ENCODE results near the gene XRN2.
A peak's percentile ranks its signal among the peaks of the same experiment; 100 is the strongest.
"Not testable (repeated sequence)": the region's sequence is repeated elsewhere in the genome, so short reads cannot be mapped to it uniquely, and the experiment has no call there.

XRN2 gene

DNA sequence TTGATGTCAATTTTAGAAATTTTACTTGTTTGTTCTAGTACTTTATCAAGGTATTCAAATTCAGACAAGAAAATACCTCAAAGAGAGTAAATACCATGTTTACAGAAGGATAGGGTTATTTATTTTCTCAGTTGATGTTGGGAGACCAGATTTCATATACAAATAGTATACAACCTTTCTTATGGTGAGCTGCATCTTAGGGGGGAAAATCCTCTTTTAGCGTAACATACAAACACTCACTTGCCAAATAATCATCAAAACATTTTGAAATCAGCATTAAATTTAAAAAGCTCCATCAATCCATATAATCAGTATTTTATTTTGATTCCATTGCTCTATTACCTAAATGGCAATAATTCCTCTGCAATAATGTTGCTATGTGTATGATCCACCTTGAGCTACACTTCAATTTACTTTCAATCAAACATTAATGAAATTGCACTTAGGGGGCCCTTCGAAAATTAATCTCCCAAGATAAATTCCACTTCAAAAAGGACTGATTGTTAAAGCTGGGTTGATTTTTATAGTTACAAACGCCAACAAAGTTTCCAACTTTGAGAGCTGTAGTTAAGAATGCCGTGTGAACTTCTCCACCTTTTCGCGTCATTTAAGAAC lies 92.0 kb downstream of the XRN2 start:
- DNase-seq, result no peak
- in situ Hi-C loops (cut with HindIII; ENCODE audit: low pct_ligation_motif_present, low pct_unique_long_range_greater_than_20kb, low sequenced_read_pairs), result no loop called here

DNA sequence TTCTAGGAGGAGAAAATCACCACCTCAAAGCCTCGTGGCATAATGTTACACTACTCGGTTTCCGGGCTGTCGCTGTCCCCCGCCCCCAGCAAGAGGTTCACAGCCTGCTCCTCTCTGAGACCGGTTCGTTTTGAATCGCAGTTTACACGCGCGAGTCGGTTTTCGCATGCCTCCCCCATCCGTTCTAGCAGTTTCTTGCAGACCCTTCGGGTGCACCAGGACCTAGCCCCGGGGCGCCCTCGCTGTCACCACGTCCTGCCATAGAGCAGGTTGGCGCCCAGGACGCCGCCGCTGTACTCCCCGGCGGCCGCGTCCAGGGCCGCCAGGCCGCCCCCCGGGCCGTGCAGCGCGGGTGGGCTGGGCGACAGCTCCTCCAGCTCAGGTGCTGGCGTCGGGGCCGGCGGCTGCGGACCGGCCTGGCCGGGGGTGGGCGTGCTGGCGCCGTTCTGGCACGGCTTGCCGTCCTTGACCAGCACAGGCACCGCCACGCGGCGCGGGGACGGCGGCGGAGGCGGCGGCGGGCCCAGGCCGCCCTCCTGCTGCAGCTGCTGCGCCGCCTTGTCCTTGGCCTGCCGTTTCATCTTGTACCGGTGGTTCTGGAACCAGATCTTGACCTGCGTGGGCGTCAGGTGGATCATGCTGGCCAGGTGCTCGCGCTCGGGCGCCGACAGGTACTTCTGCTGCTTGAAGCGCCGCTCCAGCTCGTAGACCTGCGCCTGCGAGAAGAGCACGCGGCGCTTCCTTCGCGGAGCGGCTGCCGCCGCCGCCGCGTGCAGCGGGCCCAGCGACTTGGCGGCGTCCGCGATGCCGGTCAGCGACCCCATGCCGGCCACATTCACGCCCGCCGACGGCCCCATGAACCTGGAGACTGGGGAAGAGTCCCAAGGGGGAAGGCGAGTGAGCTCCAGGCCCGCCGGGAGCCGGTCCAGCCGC lies 92.8 kb downstream of the XRN2 start:
- DNase-seq, result no peak
- in situ Hi-C loops (cut with HindIII; ENCODE audit: low pct_ligation_motif_present, low pct_unique_long_range_greater_than_20kb, low sequenced_read_pairs), result no loop called here

DNA sequence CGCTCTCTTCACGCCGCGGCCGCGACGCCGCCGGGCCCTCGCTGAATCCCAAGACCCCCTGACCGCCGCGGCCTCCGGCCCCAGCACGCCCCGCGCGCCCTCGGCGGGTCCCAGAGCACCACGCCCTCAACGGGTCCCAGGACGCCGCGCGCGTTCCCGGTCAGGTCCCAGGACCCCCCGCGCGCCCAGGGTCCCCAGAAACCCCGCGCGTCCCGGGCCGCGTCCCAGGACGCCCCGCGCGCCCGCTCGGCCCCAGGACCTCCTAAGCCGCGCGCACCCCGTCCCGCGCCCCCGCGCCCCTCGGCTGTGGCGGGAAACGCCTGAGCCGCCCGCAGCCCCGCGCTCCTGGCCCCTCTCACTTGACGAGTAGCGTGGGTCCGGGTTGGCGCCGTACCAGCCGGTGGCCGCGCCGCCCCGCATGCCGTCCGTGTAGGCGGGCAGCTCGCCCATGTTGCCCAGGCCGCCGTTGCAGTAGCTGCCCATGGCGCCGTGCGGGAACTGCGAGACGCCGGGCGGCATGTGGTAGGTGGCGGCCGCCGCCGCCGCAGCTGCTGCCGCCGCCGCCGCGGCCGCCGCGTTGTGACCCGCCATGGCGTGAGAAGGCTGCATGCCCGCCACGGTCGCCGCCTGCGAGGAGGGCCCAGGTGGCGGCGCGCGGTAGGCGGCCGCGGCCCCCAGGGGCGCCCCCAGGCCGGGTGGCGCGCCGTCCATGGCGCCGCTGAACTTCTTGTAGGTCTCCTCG lies 93.6 kb downstream of the XRN2 start:
- in situ Hi-C loops (cut with HindIII; ENCODE audit: low pct_ligation_motif_present, low pct_unique_long_range_greater_than_20kb, low sequenced_read_pairs), result no loop called here
- peak; percentile 37 for DNase-seq

DNA sequence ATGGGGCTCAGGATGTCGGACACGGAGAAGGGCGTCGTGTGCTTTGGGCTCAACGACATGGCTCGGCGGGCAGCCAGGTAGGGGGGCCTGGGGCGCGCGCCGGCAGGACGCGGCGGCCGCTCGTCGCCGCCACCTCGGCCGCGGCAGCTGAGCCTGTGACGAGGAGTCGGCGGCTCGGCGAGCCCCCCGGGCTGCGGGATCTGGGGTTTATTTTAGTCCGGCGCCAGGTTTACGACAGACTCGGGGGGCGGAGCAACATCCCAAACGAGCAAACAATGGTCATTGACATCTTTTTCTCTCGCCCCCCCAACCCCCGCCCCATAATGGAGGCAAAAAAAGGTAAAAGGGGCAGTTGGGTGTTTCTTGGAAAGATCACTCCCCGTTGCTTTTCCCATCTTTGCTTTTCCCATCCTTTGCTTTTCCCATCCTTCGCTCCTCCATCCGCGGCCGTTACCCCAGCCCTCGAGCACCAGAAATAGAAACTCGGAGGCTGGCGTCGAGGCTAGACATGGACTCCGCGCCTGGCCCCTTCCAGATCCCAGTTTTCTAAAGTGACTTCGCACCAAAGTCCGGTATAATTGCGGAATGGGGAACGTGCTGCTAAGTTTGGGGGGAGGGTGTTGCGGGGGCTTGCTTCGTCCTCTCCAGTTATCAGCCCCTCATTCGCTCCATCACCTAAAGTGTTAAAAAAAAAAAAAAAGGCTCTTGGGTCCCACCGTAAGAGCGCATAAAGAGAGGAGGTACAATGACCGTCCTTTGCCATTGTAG lies 94.4 kb downstream of the XRN2 start, which contains the start of gene NKX2-4:
Gene NKX2-4 (minus strand): TSS at position 186 of the 768 bp plus-strand sequence. CDS start 127 bp downstream, at position 59.
- in situ Hi-C loops (cut with HindIII; ENCODE audit: low pct_ligation_motif_present, low pct_unique_long_range_greater_than_20kb, low sequenced_read_pairs), result no loop called here
- DNase-seq, result no peak

DNA sequence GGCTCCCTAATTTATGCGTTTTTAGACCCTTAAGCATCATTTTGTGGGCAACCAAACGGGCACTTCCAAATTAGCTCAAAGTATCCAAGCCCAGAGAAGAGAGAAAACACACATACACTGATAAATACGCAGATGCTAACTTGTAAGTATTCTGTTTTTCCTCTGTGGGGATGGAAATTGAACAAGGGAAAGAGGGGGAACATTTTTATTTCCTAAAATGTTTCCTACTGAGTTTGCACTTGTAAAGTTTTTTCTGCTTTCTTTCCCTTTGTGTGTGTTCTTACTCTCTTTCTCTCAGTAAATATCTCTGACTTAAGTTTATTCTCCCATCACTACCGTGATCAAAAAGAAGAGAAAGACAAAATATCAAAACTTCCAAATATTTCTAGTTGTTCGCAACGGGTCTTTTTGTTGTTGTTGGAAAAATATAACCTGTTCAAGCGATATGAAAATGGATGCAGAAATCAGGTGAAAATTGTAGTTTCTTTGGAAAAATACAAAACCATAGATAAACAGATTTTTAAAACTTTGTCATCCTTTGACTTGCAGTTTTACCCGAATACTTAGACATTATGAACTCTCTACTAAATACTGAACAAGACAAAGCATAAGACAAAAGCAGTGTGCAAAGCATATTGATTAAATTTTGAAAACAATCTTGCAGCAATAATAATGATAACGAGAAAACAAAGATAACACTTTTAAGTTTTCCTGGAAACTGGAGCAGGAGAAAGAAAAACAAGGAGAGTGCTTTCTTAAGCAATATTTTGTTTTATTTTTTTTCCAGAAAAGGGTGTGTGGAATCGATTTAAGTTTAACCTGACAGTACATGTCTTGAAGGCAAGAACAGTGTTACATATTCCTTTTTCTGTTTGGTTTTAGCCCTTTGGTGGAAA lies 95.2 kb downstream of the XRN2 start:
- no peak for DNase-seq
- in situ Hi-C loops (cut with HindIII; ENCODE audit: low pct_ligation_motif_present, low pct_unique_long_range_greater_than_20kb, low sequenced_read_pairs), result no loop called here

DNA sequence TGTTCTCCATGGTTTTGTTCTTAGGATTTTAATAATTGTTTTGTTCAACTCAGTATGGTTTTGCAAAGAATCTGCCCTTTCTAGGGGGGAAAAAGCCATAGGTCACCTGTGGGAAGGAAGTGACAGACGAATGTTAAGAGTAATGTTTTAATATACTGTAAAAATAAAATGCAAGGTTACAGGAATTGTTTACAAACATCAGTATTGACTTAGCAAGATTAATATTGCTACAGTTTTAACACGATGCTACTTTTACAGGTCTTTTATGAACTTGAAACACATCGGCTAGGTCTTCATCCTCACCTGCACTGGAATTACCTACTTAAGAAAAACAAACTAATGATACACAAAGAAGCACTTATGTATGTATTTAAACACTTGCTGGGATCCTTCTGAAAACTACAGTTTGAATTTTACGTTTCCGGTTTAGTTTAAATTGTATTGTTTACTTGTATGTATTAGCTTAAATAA lies 95.9 kb downstream of the XRN2 start:
- in situ Hi-C loops (cut with HindIII; ENCODE audit: low pct_ligation_motif_present, low pct_unique_long_range_greater_than_20kb, low sequenced_read_pairs), result no loop called here
- DNase-seq, result no peak

DNA sequence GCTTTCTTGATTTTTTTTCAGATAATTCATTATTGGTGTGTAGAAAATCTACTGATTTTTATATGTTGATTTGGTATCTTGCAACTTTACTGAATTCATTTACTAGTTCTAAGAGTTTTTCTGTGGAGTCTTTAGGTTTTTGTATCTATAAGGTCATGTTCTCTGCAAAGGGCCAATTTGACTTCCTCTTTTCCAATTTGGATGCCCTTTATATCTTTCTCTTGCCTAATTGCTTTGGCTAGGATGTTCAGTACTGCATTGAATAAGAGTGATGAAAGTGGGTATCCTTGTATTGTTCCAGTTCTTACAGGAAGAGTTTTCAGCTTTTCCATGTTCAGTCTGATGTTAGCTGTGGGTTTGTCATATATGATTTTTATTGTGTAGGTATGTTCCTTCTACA lies 108.6 kb downstream of the XRN2 start:
- in situ Hi-C loops (cut with HindIII; ENCODE audit: low pct_ligation_motif_present, low pct_unique_long_range_greater_than_20kb, low sequenced_read_pairs), result no loop called here
- no peak for DNase-seq

DNA sequence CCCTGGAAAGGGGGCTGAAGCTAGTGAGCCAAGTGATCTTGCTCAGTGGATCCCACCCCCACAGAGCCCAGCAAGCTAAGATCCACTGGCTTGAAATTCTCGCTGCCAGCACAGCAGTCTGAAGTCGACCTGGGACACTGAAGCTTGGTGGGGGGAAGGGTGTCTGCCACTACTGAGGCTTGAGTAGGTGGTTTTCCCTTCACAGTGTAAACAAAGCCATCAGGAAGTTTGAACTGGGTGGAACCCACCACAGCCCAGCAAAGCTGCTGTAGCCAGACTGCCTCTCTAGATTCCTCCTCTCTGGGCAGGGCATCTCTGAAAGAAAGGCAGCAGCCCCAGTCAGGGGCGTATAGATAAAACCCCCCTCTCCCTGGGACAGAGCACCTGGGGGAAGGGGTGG lies 110.9 kb downstream of the XRN2 start:
- DNase-seq; in situ Hi-C loops (cut with HindIII; ENCODE audit: low pct_ligation_motif_present, low pct_unique_long_range_greater_than_20kb, low sequenced_read_pairs): not testable (repeated sequence)

DNA sequence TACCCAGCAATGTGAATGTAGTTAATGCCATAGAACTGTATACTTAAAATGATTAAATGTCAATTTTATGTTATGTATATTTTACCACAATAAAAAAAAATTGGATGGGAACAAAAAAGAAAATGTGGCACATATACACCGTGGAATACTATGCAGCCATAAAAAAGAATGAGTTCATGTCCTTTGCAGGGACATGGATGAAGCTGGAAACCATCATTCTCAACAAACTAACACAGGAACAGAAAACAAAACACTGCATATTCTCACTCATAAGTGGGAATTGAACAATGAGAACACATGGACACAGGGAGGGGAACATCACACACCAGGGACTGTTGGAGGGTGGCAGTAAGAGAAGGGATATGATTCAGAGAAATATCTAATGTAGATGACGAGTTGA lies 116.0 kb downstream of the XRN2 start:
- DNase-seq; in situ Hi-C loops (cut with HindIII; ENCODE audit: low pct_ligation_motif_present, low pct_unique_long_range_greater_than_20kb, low sequenced_read_pairs): not testable (repeated sequence)

DNA sequence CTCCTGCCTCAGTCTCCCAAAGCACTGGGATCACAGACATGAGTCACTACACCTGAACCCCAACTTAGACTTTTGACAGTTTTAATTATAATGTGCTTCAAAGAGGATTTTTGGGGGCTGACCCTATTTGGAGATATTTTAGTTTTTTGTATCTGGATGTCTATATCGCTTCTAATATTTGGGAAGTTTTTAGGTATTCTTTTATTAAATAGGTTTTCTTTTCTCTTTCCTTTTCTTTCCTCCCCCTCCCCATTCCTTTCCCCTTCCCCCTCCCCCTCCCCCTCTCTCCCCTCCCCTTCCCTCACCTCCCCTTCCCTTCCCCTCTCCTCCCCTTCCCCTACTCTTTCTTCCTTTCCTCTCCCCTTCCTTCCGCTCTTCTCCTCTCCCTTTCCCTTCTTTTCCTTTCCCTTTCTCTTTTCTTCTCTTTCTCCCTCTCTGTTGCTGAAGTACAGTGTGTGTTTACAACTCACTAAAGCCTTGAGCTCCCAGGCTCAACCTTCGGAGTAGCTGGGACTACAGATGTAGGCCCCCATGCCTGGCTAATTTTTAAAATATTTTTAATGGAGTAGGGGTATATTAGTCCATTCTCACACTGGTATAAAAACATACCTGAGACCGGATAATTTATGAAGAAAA lies 118.6 kb downstream of the XRN2 start:
- DNase-seq, result no peak
- in situ Hi-C loops (cut with HindIII; ENCODE audit: low pct_ligation_motif_present, low pct_unique_long_range_greater_than_20kb, low sequenced_read_pairs), result no loop called here

DNA sequence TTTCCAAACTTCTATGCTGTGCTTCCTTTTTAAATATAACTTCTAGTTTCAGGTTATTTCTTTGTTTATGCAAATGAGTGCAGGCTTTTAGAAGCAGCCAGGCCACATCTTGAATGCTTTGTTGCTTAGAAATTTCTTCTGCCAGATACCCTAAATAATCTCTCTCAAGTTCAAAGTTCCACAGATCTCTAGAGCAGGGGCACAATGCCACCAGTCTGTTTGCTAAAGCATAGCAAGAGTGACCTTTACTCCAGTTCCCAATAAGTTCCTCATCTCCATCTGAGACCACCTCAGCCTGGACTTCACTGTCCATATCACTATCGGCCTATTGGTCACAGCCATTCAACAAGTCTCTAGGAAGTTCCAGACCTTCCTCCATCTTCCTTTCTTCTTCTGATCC lies 120.6 kb downstream of the XRN2 start:
- in situ Hi-C loops (cut with HindIII; ENCODE audit: low pct_ligation_motif_present, low pct_unique_long_range_greater_than_20kb, low sequenced_read_pairs); DNase-seq: not testable (repeated sequence)

DNA sequence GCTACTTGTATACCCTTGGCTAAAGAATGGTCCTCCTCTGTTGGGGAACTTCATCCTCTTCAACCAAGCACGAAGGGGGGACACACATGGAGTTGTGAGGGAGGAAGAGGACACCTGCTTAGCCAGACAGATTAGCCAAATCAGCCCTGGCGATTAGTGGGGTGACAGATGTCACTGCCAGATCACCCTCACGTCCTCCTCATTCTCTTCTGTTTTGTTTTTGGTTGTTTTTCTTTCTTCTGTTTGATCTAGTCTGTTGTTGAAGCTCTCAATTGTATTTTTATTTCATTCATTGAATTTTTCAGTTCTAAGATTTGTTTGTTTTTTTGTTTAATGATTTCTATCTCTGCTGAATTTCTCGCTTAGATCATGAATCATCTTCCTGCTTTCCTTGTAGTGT lies 121.7 kb downstream of the XRN2 start:
- DNase-seq, result no peak
- in situ Hi-C loops (cut with HindIII; ENCODE audit: low pct_ligation_motif_present, low pct_unique_long_range_greater_than_20kb, low sequenced_read_pairs), result no loop called here

DNA sequence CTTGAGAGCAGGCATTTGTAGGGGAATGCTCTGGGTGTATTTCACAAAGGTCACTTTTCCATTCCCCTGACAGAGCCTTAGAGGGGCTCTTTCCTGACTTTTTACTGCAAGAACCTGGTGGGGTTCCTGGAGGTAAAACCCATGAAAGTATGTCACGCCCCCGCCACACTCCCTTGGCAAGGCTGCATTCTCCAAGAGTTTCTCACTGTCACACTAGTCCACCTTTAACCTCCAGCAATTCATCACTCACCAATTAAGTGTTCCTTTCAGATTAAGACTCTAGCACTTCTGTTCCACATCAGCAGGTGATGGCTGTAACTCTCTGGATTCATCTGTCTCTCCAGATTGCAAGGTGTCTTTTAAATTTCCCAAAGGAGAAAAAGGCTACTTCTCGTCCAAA lies 126.9 kb downstream of the XRN2 start:
- DNase-seq, result peak; percentile 67
- in situ Hi-C loops (cut with HindIII; ENCODE audit: low pct_ligation_motif_present, low pct_unique_long_range_greater_than_20kb, low sequenced_read_pairs), result no loop called here

DNA sequence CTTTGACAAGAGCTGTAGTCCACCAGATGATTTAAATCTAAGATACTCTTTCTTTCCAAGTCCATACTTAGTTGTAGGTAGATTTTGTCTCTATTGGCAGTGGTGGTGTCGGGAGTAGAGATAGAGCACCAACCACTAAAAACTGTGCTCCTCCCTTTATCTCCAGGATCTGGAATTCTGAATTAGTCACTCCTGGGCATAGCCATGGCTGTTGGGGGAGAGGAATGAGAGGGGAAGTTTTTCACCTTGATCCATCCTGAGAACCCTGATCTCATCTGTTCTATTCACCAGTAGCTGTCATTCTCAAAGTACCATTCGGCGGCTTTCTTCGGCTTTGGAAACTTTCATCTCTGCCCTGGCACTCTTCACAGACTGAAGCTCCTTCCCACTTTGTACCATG lies 129.8 kb downstream of the XRN2 start:
- peak; percentile 44 for DNase-seq
- in situ Hi-C loops (cut with HindIII; ENCODE audit: low pct_ligation_motif_present, low pct_unique_long_range_greater_than_20kb, low sequenced_read_pairs), result no loop called here

DNA sequence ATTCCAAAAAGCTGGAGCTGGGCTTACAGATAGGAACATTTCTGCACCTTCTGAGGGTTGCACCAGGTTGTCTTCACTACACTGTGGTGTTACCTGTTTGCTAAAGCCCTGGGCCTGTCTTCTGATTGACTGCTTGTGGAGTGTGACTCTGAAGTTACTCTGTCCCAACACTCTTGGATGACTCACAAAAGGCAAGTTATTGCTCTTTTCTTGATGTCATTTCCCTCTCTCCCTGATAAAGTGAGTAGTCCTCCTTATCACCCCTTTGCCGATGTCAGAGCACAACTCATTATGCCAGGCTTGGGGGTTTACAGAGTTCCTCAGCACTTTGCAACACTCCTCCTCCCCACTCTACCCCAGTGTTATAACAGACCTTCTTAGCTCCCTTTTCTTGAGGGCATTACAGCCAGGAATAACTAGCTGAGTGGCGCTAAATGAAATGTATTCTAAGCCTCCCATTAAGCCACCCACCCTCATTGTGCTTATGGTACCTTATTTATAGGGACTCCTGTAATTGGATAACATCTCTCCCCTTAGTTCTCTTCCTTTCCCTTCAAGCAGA lies 130.3 kb downstream of the XRN2 start:
- in situ Hi-C loops (cut with HindIII; ENCODE audit: low pct_ligation_motif_present, low pct_unique_long_range_greater_than_20kb, low sequenced_read_pairs), result no loop called here
- peak; percentile 70 for DNase-seq

DNA sequence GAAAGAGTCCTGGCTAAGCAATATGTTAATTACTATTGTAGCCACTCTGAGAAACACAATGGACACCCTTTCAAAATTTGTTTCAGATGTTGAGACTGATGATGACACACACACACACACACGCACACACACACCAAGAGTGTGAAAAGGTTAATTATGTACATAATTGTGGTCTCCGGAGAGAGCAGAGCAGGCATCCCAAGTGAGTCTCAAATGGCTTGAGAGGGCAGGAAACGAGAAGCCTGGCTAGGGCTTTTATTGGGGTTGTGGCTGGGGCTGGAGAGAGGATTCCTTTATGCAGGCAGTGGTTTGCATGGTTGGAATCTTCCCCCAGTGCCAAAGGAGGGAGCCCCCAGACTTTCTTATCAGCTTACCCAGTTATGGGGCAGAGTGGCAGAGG lies 132.4 kb downstream of the XRN2 start:
- in situ Hi-C loops (cut with HindIII; ENCODE audit: low pct_ligation_motif_present, low pct_unique_long_range_greater_than_20kb, low sequenced_read_pairs), result no loop called here
- peak; percentile 36 for DNase-seq

DNA sequence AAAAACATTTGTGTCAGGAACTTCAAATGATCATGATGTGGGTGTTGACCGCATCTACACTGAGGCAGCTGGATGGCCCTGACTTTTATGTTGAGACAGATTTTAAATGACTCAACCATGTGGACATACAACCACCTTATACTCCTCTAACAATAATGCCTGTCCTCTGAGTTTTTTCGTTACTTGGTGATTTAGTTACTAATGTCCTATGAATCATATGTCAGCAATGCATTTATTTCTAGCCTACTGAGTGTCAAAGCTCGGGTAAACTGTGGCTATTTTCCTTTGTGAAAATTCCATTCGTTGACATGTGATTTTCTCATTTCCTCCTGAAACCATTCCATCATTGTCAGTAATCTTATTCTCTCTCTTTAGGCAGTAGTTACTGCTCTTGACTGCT lies 133.1 kb downstream of the XRN2 start:
- peak; percentile 95 for DNase-seq
- in situ Hi-C loops (cut with HindIII; ENCODE audit: low pct_ligation_motif_present, low pct_unique_long_range_greater_than_20kb, low sequenced_read_pairs), result no loop called here

Data from ACHN (cell line).